Femur (tissue), 1 donor: ENCODE measurements around the gene TAF11L6.
"Not testable (repeated sequence)": the region's sequence is repeated elsewhere in the genome, so short reads cannot be mapped to it uniquely, and the experiment has no call there.

Experiments
- DNase-seq: peaks from one replicate; pipeline ENCODE4 v3.0.0-alpha.2; 2017

Gene TAF11L6

GRCh38 chr5:17528369-17528768 lies at the start of gene TAF11L6:
Gene TAF11L6 (plus strand): TSS chr5:17528669.
- not testable (repeated sequence) for DNase-seq

DNA sequence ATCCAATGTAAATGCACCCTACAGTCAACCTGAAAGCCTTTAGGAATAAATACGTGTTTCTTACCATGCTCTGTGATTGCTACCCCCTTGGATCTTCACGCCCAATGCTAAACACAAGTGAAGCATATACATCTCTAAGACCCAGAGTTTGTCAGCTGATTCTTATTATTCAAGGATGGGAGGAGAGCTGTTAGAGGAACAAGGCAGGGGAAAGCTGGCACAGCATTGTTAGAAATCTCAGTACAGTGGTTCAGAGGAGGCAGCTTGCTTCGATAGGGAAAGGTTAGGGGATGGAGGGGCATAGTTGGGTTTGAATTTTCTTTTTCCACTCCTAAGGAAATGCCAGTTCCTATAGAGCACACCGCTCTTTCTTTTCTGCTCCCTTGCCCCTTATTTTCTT lies 47.1 kb upstream of the TAF11L6 start:
- DNase-seq, result no peak

DNA sequence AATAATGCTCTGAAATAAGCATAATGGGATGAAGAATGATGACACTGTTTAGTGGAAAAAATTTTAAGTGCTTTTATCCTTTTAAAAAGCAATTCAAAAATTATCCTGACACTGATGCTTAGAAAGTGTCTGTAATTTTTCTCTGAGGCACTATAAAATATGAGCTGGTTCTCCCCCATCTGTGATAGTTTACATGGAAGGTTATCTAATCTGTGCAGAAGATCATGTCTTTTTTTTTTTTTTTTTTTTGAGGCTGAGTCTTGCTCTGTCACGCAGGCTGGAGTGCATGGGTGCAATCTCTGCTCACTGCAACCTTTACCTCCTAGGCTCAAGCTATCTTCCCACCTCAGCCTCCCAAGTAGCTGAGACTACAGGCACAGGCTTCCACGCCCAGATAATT lies 45.7 kb upstream of the TAF11L6 start:
- no peak for DNase-seq

- DNase-seq, result not testable (repeated sequence)
Observed at GRCh38 chr5:17486464-17487173, 41.9 kb upstream of the TAF11L6 start.

GRCh38 chr5:17487174-17487512 lies 41.3 kb upstream of the TAF11L6 start:
- no peak for DNase-seq

DNA sequence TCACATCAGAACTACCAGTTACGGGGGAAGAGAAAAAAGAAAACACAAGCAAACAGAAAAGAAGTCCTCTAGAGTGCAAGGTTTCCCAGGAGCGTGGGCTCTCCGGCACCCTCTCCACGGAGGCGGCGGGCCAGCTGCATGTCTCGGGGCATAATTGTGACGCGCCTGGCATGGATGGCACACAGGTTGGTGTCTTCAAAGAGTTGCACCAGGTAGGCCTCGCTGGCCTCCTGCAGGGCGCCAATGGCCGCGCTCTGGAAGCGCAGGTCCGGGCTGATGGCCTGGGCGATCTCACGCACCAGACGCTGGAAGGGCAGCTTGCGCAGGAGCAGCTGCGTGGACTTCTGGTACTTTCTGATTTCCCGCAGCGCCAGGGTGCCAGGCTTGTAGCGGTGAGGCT lies 37.2 kb upstream of the TAF11L6 start:
- DNase-seq, result not testable (repeated sequence)

GRCh38 chr5:17492770-17493169 lies 35.7 kb upstream of the TAF11L6 start:
- no peak for DNase-seq

GRCh38 chr5:17497446-17497845 lies 31.0 kb upstream of the TAF11L6 start:
- DNase-seq, result no peak

- DNase-seq, result not testable (repeated sequence)
Observed at GRCh38 chr5:17497931-17498330, 30.5 kb upstream of the TAF11L6 start, which contains the start of gene TAF11L2. Gene TAF11L2 (plus strand): TSS chr5:17498231.

DNA sequence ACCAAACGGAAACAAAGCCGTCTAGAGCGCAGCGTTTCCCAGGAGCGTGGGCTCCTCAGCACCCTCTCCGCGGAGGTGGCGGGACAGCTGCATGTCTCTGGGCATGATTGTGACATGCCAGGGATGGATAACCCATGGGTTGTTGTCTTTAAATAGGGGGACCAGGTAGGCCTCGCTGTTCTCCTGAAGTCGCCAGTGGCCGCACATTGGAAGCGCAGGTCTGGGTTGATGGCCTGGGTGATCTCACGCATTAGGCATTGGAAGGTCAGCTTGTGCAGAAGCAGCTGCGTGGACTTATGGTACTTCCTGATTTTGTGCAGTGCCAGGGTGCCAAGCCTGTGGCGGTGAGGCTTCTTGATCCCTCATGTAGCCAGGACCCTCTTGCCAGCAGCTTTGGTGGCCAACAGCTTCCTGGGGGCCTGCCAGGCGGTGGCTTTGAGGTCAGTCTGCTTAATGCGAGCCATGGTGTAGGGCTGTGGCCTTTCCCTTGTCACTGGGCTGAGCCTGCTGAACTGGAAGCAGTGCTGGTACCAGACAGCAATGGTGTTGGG lies 16.6 kb upstream of the TAF11L6 start:
- DNase-seq, result no peak

DNA sequence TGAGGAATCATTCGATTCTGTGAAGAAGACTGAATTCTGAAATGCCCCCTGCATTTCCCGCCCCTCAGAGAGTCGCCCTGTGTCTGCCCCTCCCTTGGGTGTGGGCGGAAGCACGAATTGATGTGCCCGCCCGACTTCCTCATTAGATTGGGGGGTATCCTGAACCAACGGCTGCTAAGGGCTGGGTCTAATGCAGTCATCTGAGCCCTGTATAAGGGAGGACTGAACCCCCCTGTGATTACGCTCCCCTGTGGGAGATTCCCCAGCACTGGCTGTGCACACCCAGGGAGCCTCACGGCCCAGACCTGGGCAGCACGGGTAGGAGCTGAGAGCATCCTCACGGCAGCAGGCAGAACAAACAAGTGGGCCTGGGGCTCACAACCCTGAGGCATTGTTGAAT lies 10.9 kb upstream of the TAF11L6 start:
- not testable (repeated sequence) for DNase-seq

GRCh38 chr5:17518067-17518466 lies 10.4 kb upstream of the TAF11L6 start, which contains the start of gene TAF11L3:
Gene TAF11L3 (plus strand): TSS chr5:17518367.
- DNase-seq, result not testable (repeated sequence)

- DNase-seq, result not testable (repeated sequence)
Observed at GRCh38 chr5:17519508-17519907, 9.0 kb upstream of the TAF11L6 start.

DNA sequence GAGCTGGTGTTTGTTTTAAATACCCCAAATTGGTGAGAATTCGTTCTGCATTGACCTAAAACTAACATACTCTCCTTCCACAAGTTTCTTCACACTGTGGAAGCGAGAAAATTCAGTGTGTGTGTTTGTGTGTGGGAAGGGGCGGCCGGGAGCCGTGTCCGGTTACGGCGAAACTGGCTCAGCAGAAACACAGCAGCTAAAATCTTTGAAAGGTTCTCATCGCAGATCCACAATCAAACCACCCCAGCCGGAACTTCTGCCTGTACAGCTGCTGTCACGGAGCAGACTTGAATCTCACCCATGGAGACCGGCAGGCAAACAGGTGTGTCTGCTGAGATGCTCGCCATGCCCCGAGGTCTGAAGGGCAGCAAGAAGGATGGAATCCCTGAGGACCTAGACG lies 7.0 kb upstream of the TAF11L6 start, which contains the start of gene TAF11L4:
TAF11L4 (plus strand) TSS at position 301 of the 400 bp plus-strand sequence.
- DNase-seq, result not testable (repeated sequence)

- DNase-seq, result not testable (repeated sequence)
Observed at GRCh38 chr5:17524935-17525334, 3.5 kb upstream of the TAF11L6 start, which contains the start of gene TAF11L5. Gene TAF11L5 (plus strand): TSS chr5:17525235.

DNA sequence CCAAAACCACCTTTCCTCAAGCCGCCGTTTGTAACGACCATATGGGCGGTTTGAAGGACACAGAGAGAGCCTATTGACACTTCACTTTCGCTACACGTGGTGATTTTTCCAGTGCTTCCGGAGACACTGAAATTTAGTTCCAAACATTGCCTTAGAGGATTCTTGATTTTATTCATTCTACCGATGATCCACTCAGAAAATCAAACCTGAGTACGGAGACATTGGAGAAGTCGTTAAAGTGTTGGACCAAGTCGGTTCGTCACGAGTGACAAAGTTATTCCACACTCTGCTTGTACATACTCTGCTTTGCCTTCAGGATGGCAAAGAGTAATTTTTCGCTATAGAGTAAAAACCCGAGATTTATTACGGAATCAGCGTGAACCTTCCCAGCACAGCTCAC lies 2.0 kb upstream of the TAF11L6 start:
- DNase-seq, result not testable (repeated sequence)
